Measurements from ENCODE around the gene FNDC1. TPM values are rescaled to one million over a fixed set of nuclear protein-coding genes. Genes with fewer than 3 reads are reported as not detected.

The FNDC1 gene
- total RNA-seq (2014; rRNA removed), result not detected in 2 replicates
- Bru-seq, nascent RNA, result not detected
- BruChase-seq, experiment 1, labeled RNA remaining after a 6-hour chase, result not detected
- not detected for BruChase-seq, experiment 2, labeled RNA remaining after a 2-hour chase
- long read RNA-seq, result 0 reads

DNA sequence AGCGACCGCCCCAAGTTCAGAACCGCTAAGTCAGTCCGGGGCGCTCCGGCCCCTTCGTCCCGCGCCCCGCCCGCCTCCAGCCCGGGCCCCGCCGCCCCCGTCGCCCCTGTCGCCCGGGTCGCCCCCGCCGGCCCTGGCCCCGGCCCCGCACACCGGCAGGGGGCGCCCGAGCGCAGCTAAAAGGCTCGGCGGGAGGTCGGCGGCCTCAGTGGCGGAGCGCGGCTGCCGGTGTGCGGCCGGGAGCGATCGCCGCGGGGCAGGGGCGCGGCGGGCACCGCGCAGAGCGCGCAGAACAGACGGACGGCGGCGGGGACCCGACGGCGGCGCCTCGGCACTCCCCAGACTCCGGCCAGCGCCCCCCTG is at the start of gene FNDC1:
FNDC1 (plus strand) TSS at position 208 of the 363 bp plus-strand sequence. CDS start 197 bp downstream, outside the sequence.
- Histone ChIP-seq H3F3A (ENCODE audit: low read length, unreplicated experiment) (no peaks in the 10 kb centered on the region), H3K4me2 (ENCODE audit: low read length) (no peak within 1 kb of the TSS), H4K20me1 (ENCODE audit: low read length) (no peaks in the 10 kb centered on the region), H3K9me3 (ENCODE audit: low read length) (no peaks in the 10 kb centered on the region), H3K4me1 (ENCODE audit: insufficient read depth, low read length) (no peaks in the 10 kb centered on the region), H3K79me2 (ENCODE audit: low read length) (no peaks in the 10 kb centered on the region), H3K9me2 (replicated peaks; ENCODE audit: low read length) (no peaks in the 10 kb centered on the region), H3K27ac (ENCODE audit: low read length) (no peak within 1 kb of the TSS), H3K4me3 (ENCODE audit: low read length) (no peak within 1 kb of the TSS), H3K9ac (ENCODE audit: low read length) (no peak within 1 kb of the TSS), H2AFZ (ENCODE audit: low read length) (no peak within 1 kb of the TSS), H3K27me3 (ENCODE audit: low read length) (peaks cover 67% of the 10 kb centered on the region), H3K36me3 (ENCODE audit: low read depth, low read length) (no peaks in the 10 kb centered on the region)
- intact Hi-C loops (cut with micrococcal nuclease), result no loop called here
- ChIA-PET POLR2A (ENCODE audit: unreplicated experiment) (no interaction called here), CTCF (no interaction called here)
- ATAC-seq (no peak), DNase-seq (no peak)
- TF ChIP-seq, protein P1, sequence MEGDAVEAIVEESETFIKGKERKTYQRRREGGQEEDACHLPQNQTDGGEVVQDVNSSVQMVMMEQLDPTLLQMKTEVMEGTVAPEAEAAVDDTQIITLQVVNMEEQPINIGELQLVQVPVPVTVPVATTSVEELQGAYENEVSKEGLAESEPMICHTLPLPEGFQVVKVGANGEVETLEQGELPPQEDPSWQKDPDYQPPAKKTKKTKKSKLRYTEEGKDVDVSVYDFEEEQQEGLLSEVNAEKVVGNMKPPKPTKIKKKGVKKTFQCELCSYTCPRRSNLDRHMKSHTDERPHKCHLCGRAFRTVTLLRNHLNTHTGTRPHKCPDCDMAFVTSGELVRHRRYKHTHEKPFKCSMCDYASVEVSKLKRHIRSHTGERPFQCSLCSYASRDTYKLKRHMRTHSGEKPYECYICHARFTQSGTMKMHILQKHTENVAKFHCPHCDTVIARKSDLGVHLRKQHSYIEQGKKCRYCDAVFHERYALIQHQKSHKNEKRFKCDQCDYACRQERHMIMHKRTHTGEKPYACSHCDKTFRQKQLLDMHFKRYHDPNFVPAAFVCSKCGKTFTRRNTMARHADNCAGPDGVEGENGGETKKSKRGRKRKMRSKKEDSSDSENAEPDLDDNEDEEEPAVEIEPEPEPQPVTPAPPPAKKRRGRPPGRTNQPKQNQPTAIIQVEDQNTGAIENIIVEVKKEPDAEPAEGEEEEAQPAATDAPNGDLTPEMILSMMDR (conservative IDR thresholded peaks at IDR 0.05; ENCODE audit: low read depth, low read length), result no peak
- TF ChIP-seq EZH2 (IDR thresholded peaks at IDR 0.05; ENCODE audit: low read length, unreplicated experiment) (no peak), EZH2phosphoT487 (IDR thresholded peaks at IDR 0.05; ENCODE audit: borderline replicate concordance, low read length) (no peak)
- BruUV-seq (replicated peaks), result no TSS peak

GRCh38 chr6:159119791-159120190 is 49.4 kb upstream of the FNDC1 start:
- TF ChIP-seq, protein P1 (conservative IDR thresholded peaks at IDR 0.05; ENCODE audit: low read depth, low read length), result no peak
- TF ChIP-seq EZH2 (IDR thresholded peaks at IDR 0.05; ENCODE audit: low read length, unreplicated experiment) (no peak), EZH2phosphoT487 (IDR thresholded peaks at IDR 0.05; ENCODE audit: borderline replicate concordance, low read length) (no peak)
- Histone ChIP-seq H3K4me2 (ENCODE audit: low read length) (no peak overlapping the region), H3K27me3 (ENCODE audit: low read length) (peaks cover 14% of the 10 kb centered on the region), H3K79me2 (ENCODE audit: low read length) (no peaks in the 10 kb centered on the region), H3K9ac (ENCODE audit: low read length) (no peak overlapping the region), H3K9me3 (ENCODE audit: low read length) (no peaks in the 10 kb centered on the region), H4K20me1 (ENCODE audit: low read length) (no peaks in the 10 kb centered on the region), H3K9me2 (replicated peaks; ENCODE audit: low read length) (no peaks in the 10 kb centered on the region), H3K4me1 (ENCODE audit: insufficient read depth, low read length) (no peaks in the 10 kb centered on the region), H3K27ac (ENCODE audit: low read length) (no peak overlapping the region), H3K36me3 (ENCODE audit: low read depth, low read length) (no peaks in the 10 kb centered on the region), H3F3A (ENCODE audit: low read length, unreplicated experiment) (no peaks in the 10 kb centered on the region), H2AFZ (ENCODE audit: low read length) (no peak overlapping the region), H3K4me3 (ENCODE audit: low read length) (no peak overlapping the region)
- DNase-seq (no peak), ATAC-seq (no peak)
- BruUV-seq (replicated peaks), result no TSS peak
- intact Hi-C loops (cut with micrococcal nuclease), result no loop called here
- ChIA-PET POLR2A (ENCODE audit: unreplicated experiment) (no interaction called here), CTCF (no interaction called here)

- H3F3A ChIP-seq (ENCODE audit: low read length, unreplicated experiment), result no peaks in the 10 kb centered on the region
- intact Hi-C loops (cut with micrococcal nuclease), result no loop called here
- CTCF ChIA-PET, result no interaction called here
- H3K9ac ChIP-seq (ENCODE audit: low read length), result no peak overlapping the region
- no peaks in the 10 kb centered on the region for H3K79me2 ChIP-seq (ENCODE audit: low read length)
- TF ChIP-seq EZH2phosphoT487 (IDR thresholded peaks at IDR 0.05; ENCODE audit: borderline replicate concordance, low read length) (no peak), EZH2 (IDR thresholded peaks at IDR 0.05; ENCODE audit: low read length, unreplicated experiment) (no peak)
- TF ChIP-seq, protein P1 (conservative IDR thresholded peaks at IDR 0.05; ENCODE audit: low read depth, low read length), result no peak
- no peak overlapping the region for H3K4me3 ChIP-seq (ENCODE audit: low read length)
- DNase-seq, result no peak
- BruUV-seq (replicated peaks), result no TSS peak
- no peaks in the 10 kb centered on the region for H4K20me1 ChIP-seq (ENCODE audit: low read length)
- H2AFZ ChIP-seq (ENCODE audit: low read length), result no peak overlapping the region
- ATAC-seq, result no peak
- H3K4me2 ChIP-seq (ENCODE audit: low read length), result no peak overlapping the region
- POLR2A ChIA-PET (ENCODE audit: unreplicated experiment), result no interaction called here
- H3K9me2 ChIP-seq (replicated peaks; ENCODE audit: low read length), result no peaks in the 10 kb centered on the region
- H3K36me3 ChIP-seq (ENCODE audit: low read depth, low read length), result no peaks in the 10 kb centered on the region
- H3K9me3 ChIP-seq (ENCODE audit: low read length), result no peaks in the 10 kb centered on the region
- H3K27me3 ChIP-seq (ENCODE audit: low read length), result peaks cover 8% of the 10 kb centered on the region
- H3K4me1 ChIP-seq (ENCODE audit: insufficient read depth, low read length), result no peaks in the 10 kb centered on the region
- no peak overlapping the region for H3K27ac ChIP-seq (ENCODE audit: low read length)
Measured at GRCh38 chr6:159121486-159121885, 47.7 kb upstream of the FNDC1 start.
